NCI-H69 (cell line): ENCODE measurements around the gene SCG5.
A peak's percentile ranks its signal among the peaks of the same experiment; 100 is the strongest.

Experiments
- DNase-seq: peaks from one replicate; lab custom pipeline; 2025; lab: John Stamatoyannopoulos, UW

Gene SCG5

DNA sequence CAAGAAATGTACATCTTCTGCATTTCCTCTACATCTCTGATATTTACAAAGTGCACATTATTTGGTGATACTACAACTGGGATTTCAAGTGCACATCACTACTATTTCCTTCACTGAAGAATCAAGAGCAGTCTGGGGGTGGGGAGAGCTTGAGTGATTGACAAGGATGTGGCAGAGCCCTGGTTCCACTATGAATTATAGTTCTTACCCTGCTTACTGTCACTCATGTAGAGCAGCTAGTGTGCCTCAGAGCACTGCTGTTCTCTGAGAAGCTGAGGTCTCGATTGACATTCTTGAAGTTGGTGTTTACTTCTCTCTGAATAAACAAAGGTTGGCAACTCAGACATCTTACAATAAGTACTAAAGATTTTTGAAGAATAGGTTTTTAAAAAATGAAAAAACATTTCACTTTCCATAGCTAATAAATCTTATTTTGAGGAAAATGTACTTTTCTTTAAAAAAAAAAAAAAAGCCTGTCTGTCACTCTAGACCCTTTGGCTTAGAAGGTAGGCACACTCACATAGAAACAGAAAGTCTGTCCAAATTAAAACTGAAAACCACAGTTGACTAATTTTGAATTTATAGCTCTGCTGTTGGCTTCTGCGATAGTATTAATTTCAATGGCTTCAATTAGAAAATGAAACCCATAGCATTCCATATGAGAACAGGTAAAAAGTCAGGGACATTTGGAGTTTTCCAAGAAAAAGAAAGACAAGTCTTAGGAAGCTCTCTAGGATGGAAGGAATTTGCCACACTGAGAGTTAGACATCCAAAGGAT, 81.8 kb downstream of the SCG5 start:
- DNase-seq = no peak

DNA sequence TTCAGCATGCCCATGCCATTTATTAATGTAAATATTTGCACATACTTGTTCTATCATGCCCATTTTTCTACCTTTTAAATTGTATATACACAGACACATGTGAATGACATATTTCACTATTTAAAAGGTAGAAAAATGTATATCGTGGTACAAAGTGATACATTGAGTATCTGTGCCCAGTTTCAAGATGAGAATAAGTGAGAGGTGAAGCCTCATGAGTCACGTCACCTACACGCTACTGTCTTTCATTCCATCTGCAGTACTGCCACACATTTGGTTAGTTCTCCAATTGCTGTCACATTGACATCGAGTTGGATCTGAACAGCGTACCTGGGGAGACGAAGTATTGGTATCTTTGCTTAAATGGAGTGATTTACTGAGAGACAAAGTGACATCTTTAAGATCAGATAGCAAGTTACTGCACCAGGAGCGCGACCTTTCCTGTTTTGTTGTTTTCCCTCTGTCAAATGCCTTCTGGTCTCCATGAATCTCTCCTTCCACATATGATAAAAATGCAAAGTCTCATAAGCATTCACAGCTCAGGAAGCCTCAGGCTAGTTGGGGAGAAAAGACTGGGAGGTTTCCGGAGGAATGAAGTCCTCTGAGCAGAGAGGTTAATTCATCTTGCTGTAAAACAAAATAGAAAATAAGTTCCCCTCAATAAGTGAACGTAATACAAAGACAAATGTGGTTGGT, 88.3 kb downstream of the SCG5 start:
- DNase-seq = no peak

DNA sequence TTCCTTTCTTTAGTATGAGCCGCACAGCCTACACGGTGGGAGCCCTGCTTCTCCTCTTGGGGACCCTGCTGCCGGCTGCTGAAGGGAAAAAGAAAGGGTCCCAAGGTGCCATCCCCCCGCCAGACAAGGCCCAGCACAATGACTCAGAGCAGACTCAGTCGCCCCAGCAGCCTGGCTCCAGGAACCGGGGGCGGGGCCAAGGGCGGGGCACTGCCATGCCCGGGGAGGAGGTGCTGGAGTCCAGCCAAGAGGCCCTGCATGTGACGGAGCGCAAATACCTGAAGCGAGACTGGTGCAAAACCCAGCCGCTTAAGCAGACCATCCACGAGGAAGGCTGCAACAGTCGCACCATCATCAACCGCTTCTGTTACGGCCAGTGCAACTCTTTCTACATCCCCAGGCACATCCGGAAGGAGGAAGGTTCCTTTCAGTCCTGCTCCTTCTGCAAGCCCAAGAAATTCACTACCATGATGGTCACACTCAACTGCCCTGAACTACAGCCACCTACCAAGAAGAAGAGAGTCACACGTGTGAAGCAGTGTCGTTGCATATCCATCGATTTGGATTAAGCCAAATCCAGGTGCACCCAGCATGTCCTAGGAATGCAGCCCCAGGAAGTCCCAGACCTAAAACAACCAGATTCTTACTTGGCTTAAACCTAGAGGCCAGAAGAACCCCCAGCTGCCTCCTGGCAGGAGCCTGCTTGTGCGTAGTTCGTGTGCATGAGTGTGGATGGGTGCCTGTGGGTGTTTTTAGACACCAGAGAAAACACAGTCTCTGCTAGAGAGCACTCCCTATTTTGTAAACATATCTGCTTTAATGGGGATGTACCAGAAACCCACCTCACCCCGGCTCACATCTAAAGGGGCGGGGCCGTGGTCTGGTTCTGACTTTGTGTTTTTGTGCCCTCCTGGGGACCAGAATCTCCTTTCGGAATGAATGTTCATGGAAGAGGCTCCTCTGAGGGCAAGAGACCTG, 89.5 kb downstream of the SCG5 start:
- peak; percentile 92 for DNase-seq

DNA sequence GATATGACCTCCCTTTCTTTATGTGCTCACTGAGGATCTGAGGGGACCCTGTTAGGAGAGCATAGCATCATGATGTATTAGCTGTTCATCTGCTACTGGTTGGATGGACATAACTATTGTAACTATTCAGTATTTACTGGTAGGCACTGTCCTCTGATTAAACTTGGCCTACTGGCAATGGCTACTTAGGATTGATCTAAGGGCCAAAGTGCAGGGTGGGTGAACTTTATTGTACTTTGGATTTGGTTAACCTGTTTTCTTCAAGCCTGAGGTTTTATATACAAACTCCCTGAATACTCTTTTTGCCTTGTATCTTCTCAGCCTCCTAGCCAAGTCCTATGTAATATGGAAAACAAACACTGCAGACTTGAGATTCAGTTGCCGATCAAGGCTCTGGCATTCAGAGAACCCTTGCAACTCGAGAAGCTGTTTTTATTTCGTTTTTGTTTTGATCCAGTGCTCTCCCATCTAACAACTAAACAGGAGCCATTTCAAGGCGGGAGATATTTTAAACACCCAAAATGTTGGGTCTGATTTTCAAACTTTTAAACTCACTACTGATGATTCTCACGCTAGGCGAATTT, 91.2 kb downstream of the SCG5 start:
- DNase-seq = no peak

DNA sequence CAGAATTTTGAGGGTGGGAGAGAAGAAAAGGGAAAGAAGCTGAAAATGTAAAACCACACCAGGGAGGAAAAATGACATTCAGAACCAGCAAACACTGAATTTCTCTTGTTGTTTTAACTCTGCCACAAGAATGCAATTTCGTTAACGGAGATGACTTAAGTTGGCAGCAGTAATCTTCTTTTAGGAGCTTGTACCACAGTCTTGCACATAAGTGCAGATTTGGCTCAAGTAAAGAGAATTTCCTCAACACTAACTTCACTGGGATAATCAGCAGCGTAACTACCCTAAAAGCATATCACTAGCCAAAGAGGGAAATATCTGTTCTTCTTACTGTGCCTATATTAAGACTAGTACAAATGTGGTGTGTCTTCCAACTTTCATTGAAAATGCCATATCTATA, 91.8 kb downstream of the SCG5 start:
- no peak for DNase-seq

DNA sequence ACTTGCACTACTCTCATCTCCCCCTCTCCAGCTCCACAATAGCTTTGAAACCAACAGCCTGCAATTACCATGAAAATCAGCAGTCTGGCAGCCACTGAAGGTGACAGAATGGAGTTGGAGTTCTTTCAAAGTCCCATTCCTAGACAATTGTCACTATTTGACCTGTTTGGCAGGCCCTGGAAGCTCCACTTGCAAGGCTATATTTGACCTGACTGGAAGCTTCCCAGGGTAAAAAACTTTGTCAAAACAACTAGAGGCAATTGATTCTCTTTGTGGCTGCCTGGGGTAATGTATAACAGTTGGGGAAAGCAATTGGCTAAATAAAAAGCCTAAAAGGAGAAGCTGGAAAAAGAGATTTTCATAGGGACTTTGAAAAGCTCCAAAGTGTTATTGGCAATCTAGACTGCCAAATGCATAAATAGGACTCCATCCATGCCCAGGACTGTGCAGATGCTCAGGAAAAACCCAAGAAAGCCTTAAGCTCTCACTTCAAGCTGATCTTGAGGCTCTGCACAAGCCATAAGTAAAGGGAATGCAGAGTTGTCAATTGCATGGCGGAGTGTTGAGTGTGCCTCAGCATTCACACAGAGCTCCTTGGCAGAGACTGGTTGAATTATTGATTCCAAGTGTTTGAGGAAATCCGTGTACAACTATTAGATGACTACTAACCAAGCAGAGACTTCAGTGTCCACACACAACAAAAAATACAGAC, 94.6 kb downstream of the SCG5 start:
- peak; percentile 19 for DNase-seq

DNA sequence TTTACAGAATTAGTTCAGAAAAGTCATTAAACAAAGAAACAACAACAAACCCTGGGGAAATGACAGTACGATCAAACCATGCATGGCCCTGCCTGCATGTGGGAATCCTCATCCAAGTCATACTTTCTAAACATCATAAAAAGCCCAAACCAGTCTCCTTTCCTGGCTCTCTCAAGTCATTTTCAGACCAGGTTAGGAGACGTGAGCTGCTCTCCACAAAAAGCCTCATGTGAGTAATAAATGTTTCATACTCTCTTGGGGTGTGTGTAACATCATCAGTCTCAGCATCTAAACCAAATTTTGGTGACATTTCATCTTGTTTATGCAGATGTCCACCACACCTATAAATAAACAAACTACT, 95.2 kb downstream of the SCG5 start:
- DNase-seq = no peak

DNA sequence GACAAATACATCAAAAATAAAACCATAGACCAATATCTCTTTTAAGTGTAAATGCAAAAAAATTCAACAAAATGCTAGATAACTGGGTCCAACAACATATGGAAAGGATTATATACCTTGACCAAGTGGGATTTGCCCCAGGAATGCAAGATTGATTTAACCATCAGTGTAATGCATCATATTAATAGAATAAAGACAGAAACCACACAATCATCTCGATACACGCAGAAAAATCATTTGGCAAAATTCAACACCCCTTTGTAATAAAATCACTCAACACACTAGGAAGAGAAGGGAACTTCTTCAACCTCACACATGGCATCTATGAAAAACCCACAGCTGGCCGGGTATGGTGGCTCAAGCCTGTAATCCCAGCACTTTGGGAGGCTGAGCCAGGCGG, 95.8 kb downstream of the SCG5 start:
- DNase-seq = no peak

DNA sequence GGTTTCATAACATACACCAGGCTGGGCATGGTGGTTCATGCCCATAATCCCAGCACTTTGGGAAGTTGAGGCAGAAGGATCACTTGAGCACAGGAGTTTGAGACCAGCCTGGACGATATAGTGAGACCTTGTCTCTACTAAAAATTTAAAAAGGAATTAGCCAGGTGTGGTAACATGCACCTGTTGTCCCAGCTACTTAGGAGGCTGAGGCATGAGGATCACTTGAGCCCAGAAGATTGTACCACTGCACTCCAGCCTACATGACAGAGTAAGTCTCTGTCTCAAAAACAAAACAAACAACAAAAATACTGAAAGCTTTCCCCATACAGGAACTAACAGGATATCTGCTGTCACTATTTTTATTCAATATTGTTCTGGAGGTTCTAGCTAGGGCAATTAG, 97.2 kb downstream of the SCG5 start:
- no peak for DNase-seq

DNA sequence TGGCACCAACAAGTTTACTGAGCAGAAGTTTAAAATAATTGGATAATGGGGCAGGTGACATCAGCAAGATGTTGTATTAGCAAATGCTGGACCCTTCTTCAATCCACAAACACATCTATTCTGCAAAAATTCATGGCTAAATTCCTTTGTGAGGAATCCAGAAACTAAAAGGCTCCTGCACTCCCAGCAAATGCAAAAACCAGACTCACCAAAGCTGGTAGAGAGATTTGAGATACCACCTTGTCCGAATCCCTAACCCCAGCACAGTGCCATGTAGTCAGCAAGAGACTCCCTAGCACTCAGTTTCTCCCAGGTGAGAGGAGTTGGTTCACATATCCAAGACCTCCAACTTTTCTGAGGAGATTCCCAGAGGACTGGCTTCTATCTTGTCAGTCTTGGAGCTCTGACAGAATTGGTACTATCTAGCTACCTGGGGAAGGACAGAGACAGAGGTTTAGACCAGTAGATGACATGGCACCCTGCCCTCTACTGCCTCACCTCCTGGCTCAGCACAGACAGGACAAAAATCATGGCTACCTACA, 98.1 kb downstream of the SCG5 start:
- DNase-seq = no peak

DNA sequence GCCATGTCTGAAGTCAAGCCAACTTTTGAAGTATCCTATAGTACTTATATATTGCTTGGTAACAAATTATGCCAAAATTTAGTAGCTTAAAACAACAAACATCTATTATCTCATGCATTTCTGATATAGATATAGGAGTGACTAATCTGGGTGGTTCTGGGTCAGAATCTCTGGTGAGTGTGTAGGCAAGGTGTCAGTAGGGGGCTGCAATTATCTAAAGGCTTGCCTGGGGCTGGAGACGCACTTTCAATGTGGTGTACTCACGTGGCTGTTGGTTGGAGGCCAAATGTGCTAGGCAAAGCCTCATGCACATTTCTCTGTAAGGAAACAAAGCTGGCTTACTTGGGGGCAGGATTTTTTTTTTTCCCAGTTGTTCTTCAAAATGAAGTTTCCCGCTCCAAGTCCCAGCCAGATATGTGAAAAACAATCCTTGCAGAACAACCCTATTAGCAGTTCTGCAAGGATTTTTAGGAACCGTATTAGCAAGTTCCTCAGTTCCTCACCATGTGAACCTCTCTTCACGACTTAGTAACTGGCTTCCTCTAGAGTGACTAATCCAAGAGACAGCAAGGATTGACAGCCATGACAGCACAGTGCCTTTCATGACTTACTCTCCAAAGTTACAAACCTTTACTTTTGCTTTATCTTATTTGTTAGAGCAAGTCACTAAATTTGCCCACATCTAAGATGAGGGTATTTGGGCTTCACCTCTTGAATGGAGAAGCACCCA, 102.1 kb downstream of the SCG5 start:
- peak; percentile 98 for DNase-seq

DNA sequence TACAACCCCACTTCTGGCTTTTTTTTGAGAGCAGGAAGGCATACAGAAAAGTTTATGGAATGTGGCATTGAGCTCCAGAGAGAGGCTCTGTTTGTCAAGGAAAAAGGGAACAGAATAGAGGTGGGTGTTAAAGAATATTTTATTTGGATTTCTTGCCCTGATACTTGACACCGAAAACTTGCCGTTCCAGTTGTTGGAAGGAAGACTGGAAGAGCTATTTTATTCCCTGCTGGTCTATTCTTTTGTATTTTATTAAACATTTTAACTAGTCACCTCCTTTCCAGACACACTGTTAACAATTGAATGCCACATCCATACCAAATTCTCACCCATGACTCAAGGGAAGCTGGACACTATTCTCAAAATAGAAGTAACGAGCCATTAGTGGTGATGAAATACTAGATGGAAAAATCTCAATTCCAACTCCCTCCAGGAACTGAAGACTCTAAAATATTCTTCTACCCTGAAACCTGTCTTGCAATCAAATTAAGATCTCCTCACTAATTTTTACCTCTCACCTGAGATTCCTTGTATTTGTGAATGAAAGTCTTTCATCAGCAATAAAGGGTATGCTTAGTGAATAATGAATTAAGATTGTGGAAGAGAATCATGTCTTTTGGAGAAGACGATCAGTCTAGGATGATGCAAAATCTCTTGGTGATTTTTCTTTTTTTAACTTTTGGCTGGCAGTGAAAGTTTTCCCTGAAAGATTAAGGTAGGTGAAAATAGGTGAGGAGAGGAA, 104.8 kb downstream of the SCG5 start:
- DNase-seq = no peak
